Left forelimb (tissue), 1 donor: ENCODE data around the gene CPT1C.

Experiments used
- DNase-seq: peaks from one replicate; pipeline ENCODE4 v3.0.0-alpha.2; 2018; ENCODE audit warnings: low spot score

The CPT1C gene

GRCh38 chr19:49690656-49691242 is at the start of gene CPT1C:
CPT1C (plus strand) TSS chr19:49691116; CDS start chr19:49692253, 1,137 bp downstream.
- peak; percentile 85 for DNase-seq

- DNase-seq = peak; percentile 99
Measured at GRCh38 chr19:49641688-49642491, 49.0 kb upstream of the CPT1C start, which contains the start of gene SCAF1. SCAF1 (plus strand) TSS chr19:49642209; CDS start chr19:49645027, 2,818 bp downstream.

- DNase-seq = no peak
Measured at GRCh38 chr19:49642492-49643035, 48.4 kb upstream of the CPT1C start.

- DNase-seq = no peak
Measured at GRCh38 chr19:49643466-49643865, 47.5 kb upstream of the CPT1C start.

- DNase-seq = no peak
Measured at GRCh38 chr19:49645592-49645991, 45.3 kb upstream of the CPT1C start.

GRCh38 chr19:49645995-49646394 is 44.9 kb upstream of the CPT1C start:
- no peak for DNase-seq

- DNase-seq = no peak
Measured at GRCh38 chr19:49646586-49646985, 44.3 kb upstream of the CPT1C start.

- no peak for DNase-seq
Measured at GRCh38 chr19:49651029-49651819, 39.7 kb upstream of the CPT1C start.

- DNase-seq = no peak
Measured at GRCh38 chr19:49651820-49652550, 38.9 kb upstream of the CPT1C start.

- DNase-seq = no peak
Measured at GRCh38 chr19:49652551-49653465, 38.1 kb upstream of the CPT1C start.

- no peak for DNase-seq
Measured at GRCh38 chr19:49653466-49653806, 37.5 kb upstream of the CPT1C start.

GRCh38 chr19:49654581-49654980 is 36.3 kb upstream of the CPT1C start:
- no peak for DNase-seq

- no peak for DNase-seq
Measured at GRCh38 chr19:49655570-49656455, 35.1 kb upstream of the CPT1C start.

- no peak for DNase-seq
Measured at GRCh38 chr19:49656456-49657109, 34.3 kb upstream of the CPT1C start.

- DNase-seq = no peak
Measured at GRCh38 chr19:49657493-49658138, 33.3 kb upstream of the CPT1C start.

- no peak for DNase-seq
Measured at GRCh38 chr19:49658139-49658517, 32.8 kb upstream of the CPT1C start.

- DNase-seq = no peak
Measured at GRCh38 chr19:49658566-49659442, 32.1 kb upstream of the CPT1C start.
